Measurements from ENCODE around the gene ARHGEF38.
"Not testable (repeated sequence)": the region's sequence is repeated elsewhere in the genome, so short reads cannot be mapped to it uniquely, and the experiment has no call there.

The ARHGEF38 gene

DNA sequence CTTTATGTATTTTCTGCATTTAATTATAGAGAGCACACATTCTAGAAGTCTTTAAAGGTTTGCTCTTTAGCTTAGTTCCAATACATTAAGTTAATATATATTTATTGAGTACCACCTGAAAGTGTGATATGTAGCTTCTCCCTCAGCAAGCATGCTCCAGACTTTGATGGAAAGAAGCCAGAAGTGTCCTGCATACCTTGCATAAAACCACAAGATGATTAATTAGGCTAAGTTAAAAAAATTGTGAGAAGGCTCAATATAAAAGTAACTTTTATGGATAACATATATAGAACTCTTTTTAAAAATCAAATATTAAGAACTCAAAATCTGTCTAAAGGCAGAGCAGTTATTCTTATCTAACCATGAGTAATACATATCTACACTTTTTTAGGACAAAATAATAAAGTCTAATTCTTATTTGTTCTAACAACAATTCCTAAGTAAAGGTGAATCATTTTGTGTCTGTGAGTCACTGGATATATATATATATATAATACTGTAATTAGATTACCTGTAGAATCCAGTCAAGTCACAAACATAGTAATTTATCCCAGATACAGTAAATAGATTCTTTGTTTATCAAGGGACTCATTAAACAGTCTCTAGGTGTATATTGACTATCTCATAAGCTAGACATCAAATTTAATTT lies 104.8 kb downstream of the ARHGEF38 start:
- no peak for DNase-seq (ENCODE audit: low read depth)

DNA sequence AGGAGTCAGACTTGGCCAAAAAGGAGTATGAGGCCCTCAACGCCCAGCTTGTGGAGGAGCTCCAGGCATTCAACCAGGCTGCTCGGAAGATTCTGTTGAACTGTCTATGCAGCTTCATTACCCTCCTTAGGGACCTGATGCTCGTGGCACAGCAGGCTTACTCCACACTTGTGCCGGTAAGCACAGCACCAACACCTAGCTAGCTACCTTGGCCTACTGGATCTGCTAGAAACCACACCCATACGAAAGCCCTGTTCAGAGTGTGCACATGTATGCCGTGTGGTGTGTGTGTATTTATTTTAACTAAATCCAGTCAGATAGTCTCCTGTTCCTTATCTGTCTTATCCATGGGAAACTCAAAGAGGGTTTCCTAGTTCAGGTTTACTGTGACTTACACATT lies 106.8 kb downstream of the ARHGEF38 start:
- no peak for DNase-seq (ENCODE audit: low read depth)

GRCh38 chr4:105661028-105661427 lies 108.6 kb downstream of the ARHGEF38 start:
- DNase-seq (ENCODE audit: low read depth) = no peak

GRCh38 chr4:105662935-105663675 lies 110.7 kb downstream of the ARHGEF38 start:
- DNase-seq (ENCODE audit: low read depth) = no peak

DNA sequence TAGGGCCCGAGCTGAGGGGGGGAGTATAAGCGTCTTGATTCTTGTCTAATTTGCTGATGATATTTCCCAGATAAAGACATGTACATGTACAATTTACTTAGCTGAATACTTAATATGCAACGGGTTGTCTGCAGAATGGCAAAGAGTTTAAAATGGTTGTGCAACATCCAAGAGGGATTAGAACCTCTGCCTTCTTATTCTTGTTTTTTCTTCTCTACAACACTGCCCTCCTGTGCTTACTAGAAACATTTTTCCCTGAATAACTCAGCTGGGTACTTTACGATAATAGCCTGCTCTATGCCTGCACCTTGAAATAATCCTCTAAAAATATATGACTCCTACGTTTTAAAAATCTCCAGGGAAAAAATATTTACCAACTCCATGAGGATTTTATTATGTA lies 114.3 kb downstream of the ARHGEF38 start:
- peak; percentile 71 for DNase-seq (ENCODE audit: low read depth)

DNA sequence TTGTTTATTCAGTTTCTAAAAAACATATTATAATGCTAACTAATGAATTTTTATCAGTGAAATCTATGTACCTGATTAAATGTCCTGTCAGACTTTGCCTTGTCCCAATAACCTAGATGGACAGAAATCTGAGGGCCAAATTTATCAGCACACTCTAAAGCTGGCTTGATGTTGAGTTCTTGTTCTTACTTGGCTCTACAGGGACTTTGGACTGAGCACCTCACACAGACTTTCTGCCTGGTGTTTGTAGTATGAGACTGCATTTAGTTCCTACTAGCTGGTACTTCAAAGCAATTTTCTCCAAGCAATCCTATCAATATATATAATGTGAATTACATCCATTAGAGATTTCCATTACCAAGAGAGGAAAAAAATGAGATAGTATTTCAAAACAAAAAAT lies 118.3 kb downstream of the ARHGEF38 start:
- DNase-seq (ENCODE audit: low read depth) = no peak

GRCh38 chr4:105671301-105671700 lies 118.9 kb downstream of the ARHGEF38 start:
- no peak for DNase-seq (ENCODE audit: low read depth)

DNA sequence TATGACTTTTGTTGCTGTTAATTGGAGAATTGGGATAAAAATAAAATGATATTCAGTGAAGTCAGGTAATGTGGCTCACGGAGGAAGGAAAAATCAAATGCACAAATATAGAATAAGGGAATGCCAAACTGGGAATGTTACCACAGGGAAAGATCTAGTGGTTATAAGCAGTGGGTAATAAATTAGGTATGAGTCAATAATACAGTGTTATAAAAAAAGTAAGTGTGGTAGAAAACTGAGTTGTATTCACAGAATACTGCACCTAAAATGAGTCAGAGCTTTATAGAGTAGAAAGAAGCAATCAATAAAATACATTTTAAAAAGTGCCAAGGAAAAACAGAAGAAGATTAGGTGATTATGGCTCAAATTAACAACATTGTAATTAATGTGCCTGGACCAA lies 121.6 kb downstream of the ARHGEF38 start:
- DNase-seq (ENCODE audit: low read depth) = no peak

DNA sequence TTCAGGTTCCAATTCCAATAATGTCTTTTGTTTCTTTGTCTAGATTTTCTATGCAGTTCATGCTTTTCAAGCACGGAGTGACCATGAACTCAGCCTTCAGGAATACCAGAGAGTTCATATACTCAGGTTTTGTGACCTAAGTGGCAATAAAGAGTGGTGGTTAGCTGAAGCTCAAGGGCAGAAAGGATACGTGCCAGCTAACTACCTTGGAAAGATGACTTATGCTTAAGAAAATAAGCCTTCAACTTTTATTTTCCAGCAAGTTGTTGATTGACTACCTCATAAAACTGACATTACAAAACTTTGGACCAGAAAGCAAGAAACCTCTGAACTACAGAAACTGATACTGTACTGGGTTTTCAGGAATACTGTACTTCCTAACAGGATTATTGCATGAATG lies 125.3 kb downstream of the ARHGEF38 start:
- no peak for DNase-seq (ENCODE audit: low read depth)

DNA sequence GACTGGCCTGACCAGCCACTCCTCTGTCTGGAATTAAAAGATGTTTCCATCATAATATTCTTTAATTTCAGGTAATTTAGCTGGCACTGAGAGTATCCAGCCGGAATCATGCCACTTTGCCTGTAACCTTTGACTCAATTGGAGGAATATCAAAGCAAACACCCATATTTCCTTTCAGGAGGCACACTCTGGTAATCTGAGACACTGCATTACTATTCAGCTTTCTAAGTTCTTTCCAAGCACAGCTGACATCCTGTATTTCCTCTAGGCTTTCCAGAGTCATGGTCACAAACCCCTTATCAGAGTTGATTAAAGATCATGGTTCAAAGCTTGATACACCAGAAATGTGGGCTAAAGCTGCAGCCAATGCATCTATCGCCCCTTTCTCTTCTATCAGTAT lies 126.8 kb downstream of the ARHGEF38 start:
- DNase-seq (ENCODE audit: low read depth) = peak; percentile 13

GRCh38 chr4:105683038-105683437 lies 130.6 kb downstream of the ARHGEF38 start:
- DNase-seq (ENCODE audit: low read depth) = no peak

- DNase-seq (ENCODE audit: low read depth) = no peak
Observed at GRCh38 chr4:105686571-105686970, 134.2 kb downstream of the ARHGEF38 start.

- not testable (repeated sequence) for DNase-seq (ENCODE audit: low read depth)
Observed at GRCh38 chr4:105694812-105695211, 142.4 kb downstream of the ARHGEF38 start.

- DNase-seq (ENCODE audit: low read depth) = not testable (repeated sequence)
Observed at GRCh38 chr4:105695832-105696231, 143.4 kb downstream of the ARHGEF38 start.

- no peak for DNase-seq (ENCODE audit: low read depth)
Observed at GRCh38 chr4:105698607-105699006, 146.2 kb downstream of the ARHGEF38 start.

GRCh38 chr4:105707782-105708180 lies 155.4 kb downstream of the ARHGEF38 start:
- peak; percentile 3 for DNase-seq (ENCODE audit: low read depth)

- DNase-seq (ENCODE audit: low read depth) = peak; percentile 94
Observed at GRCh38 chr4:105708181-105709080, 156.0 kb downstream of the ARHGEF38 start, which contains the start of the genes GSTCD and INTS12. TSS of gene GSTCD (plus strand) at chr4:105708784. CDS start at chr4:105717614, 8,830 bp downstream. TSS of gene INTS12 (minus strand) at chr4:105708689. CDS start at chr4:105700005, 8,684 bp downstream.

DNA sequence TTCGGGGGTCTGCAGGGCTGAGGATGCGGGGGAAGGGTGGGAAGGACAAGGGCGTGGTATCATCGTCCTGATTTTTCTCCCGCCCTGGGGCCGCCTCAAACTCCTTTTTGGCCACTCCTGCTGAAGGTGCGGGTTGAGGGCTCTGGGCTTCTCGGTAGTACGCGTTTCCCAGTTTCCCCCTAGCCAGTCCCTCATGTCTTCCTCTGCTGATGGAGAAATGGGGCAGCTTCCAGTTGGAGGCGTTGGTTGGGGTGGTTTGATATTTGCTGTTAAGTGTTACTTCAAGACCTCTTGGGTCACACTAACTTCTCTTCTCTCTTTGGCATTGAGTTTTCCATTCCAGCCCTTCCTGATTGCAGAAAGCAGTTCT lies 156.6 kb downstream of the ARHGEF38 start:
- peak; percentile 11 for DNase-seq (ENCODE audit: low read depth)

DNA sequence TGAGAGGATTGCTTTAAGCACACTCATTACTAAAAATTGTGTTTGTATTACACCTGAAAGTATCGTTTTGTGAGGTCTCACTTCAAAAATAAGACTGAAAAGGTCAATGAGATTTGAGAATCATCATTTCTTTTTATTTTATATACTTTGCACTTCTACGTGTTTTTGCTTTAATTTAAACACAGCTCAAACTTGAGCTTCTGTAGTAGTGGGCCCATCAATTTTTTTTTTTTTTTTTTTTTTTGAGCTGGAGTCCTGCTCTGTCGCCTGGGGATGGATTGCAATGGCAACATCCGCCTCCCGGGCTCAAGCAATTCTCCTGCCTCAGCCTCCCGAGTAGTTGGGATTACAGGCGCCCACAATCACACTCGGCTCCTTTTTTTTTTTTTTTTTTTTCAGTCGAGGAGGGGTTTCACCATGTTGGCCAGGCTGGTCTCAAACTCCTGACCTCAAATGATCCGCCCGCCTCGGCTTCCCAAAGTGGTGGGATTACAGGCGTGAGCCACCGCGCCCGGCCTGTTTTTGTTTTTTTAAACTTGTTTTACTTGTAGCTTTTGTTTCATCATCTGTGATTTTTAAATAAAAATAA lies 157.7 kb downstream of the ARHGEF38 start:
- DNase-seq (ENCODE audit: low read depth) = no peak

DNA sequence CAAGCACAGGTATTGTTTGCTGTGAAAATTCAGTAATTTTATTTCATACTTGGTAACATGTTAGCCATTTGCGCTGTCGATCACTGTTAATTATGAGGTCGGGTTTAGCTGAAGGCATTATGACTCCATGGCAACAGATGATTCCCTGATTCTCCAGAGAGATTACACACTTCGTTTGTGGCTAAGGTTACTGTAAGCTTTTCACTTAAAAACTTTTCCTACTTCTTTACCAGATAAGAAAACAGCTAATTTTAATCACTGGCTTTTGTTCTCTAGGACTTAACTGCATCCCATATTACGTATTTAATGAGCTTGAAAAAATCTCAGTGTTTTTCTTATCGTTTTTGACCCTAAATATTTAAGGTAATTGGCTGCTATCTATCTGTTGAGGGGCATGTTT lies 158.3 kb downstream of the ARHGEF38 start:
- peak; percentile 14 for DNase-seq (ENCODE audit: low read depth)

- no peak for DNase-seq (ENCODE audit: low read depth)
Observed at GRCh38 chr4:105712766-105713165, 160.3 kb downstream of the ARHGEF38 start.

GRCh38 chr4:105714071-105714521 lies 161.7 kb downstream of the ARHGEF38 start:
- DNase-seq (ENCODE audit: low read depth) = peak; percentile 12

All from iris pigment epithelial cell (primary cell).